GM19023 (cell line): ENCODE data around the gene PABPC1L2B.
"Not testable (repeated sequence)": the region's sequence is repeated elsewhere in the genome, so short reads cannot be mapped to it uniquely, and the experiment has no call there.

ENCODE experiments used
- ATAC-seq: cut with Tn5 transposase; IDR thresholded peaks from one replicate; pipeline ENCODE4 v1.9.1; 2021; ENCODE audit warnings: mild to moderate bottlenecking, moderate library complexity; ENCODE audit not compliant: unreplicated experiment

PABPC1L2B gene

GRCh38 chrX:73002733-73003132 lies at the start of gene PABPC1L2B:
TSS of gene PABPC1L2B (plus strand) at chrX:73002939. CDS start at chrX:73003643, 704 bp downstream.
- ATAC-seq: not testable (repeated sequence)

GRCh38 chrX:72959971-72960370 lies 42.8 kb upstream of the PABPC1L2B start:
- not testable (repeated sequence) for ATAC-seq

GRCh38 chrX:72971859-72972258 lies 30.9 kb upstream of the PABPC1L2B start:
- ATAC-seq: not testable (repeated sequence)

- ATAC-seq: not testable (repeated sequence)
These were observed 27.9 kb upstream of the PABPC1L2B start for GRCh38 chrX:72974885-72975284.

- ATAC-seq: not testable (repeated sequence)
These were observed 21.8 kb upstream of the PABPC1L2B start for GRCh38 chrX:72980894-72981469.

- ATAC-seq: not testable (repeated sequence)
These were observed 1.3 kb downstream of the PABPC1L2B start for GRCh38 chrX:73004032-73004431.

GRCh38 chrX:73021361-73022092 lies 18.8 kb downstream of the PABPC1L2B start:
- no peak for ATAC-seq

- not testable (repeated sequence) for ATAC-seq
These were observed 19.3 kb downstream of the PABPC1L2B start for GRCh38 chrX:73022093-73022445.

GRCh38 chrX:73028876-73029275 lies 26.1 kb downstream of the PABPC1L2B start:
- ATAC-seq: no peak
